22Rv1 (cell line): ENCODE data around the gene LACTB.
"Not testable (repeated sequence)": the region's sequence is repeated elsewhere in the genome, so short reads cannot be mapped to it uniquely, and the experiment has no call there.

Source experiments
- H3K27ac ChIP-seq: fragments of 450-650 bp; 2 replicates; pipeline ENCODE4 v1.5.1; 2017
- CTCF ChIP-seq: fragments of 450-650 bp; IDR thresholded peaks from 2 replicates; pipeline ENCODE4 v1.5.1; 2017; ENCODE audit warnings: mild to moderate bottlenecking
- ZFX ChIP-seq: fragments of 450-650 bp; IDR thresholded peaks from 2 replicates; pipeline ENCODE4 v1.6.1; 2017; ENCODE audit warnings: antibody characterized with exemption, borderline replicate concordance

LACTB gene

GRCh38 chr15:63104727-63105126 is 16.9 kb upstream of the LACTB start:
- H3K27ac ChIP-seq, result no peak overlapping the region
- no peak for TF ChIP-seq CTCF
- TF ChIP-seq ZFX, result no peak

- H3K27ac ChIP-seq, result not testable (repeated sequence)
These were observed 16.3 kb upstream of the LACTB start for GRCh38 chr15:63105354-63105753.

GRCh38 chr15:63107895-63108546 is 13.6 kb upstream of the LACTB start:
- TF ChIP-seq ZFX, result no peak
- no peak for TF ChIP-seq CTCF
- H3K27ac ChIP-seq, result no peak overlapping the region

GRCh38 chr15:63109498-63109897 is 12.2 kb upstream of the LACTB start:
- TF ChIP-seq CTCF (no peak), ZFX (no peak)
- no peak overlapping the region for H3K27ac ChIP-seq

GRCh38 chr15:63109920-63110319 is 11.7 kb upstream of the LACTB start:
- TF ChIP-seq CTCF, result no peak
- TF ChIP-seq ZFX, result no peak
- no peak overlapping the region for H3K27ac ChIP-seq

GRCh38 chr15:63110428-63111026 is 11.1 kb upstream of the LACTB start:
- TF ChIP-seq CTCF (no peak), ZFX (no peak)
- H3K27ac ChIP-seq, result no peak overlapping the region

GRCh38 chr15:63111481-63111880 is 10.2 kb upstream of the LACTB start:
- TF ChIP-seq ZFX (no peak), CTCF (no peak)
- no peak overlapping the region for H3K27ac ChIP-seq

- no peak overlapping the region for H3K27ac ChIP-seq
- TF ChIP-seq ZFX (no peak), CTCF (no peak)
These were observed 8.8 kb upstream of the LACTB start for GRCh38 chr15:63112871-63113270.
